Spleen (tissue), 11 donors: ENCODE results near the gene GALNT7. TPM values are rescaled to one million over a fixed set of nuclear protein-coding genes. Genes with fewer than 3 reads are reported as not detected.

ENCODE experiments used
- DNase-seq: peaks from one replicate; pipeline ENCODE4 v3.0.0-alpha.2; 2020
- H3K27ac ChIP-seq, 8 donors: fragments of 200-600 bp; sonication (generic) in 7 of 8; 1 replicate in 4 of 8; 2 replicates in 4 of 8; pipeline versions ENCODE4 v1.5.0 to v1.8.0; 2016 to 2021; ENCODE audit warnings: inconsistent platforms in 4 of 8, mild to moderate bottlenecking in 4 of 8, moderate library complexity in 1 of 8
- H3K27me3 ChIP-seq, 7 donors: fragments of 200-600 bp; sonication (generic) in 6 of 7; replicated peaks in 1 of 7; 1 replicate in 4 of 7; 2 replicates in 3 of 7; pipeline versions ENCODE4 v1.5.0 to v1.8.0; 2016 to 2021; ENCODE audit warnings: inconsistent platforms in 3 of 7, mild to moderate bottlenecking in 1 of 7
- H3K36me3 ChIP-seq, 6 donors: fragments of 200-600 bp; sonication (generic) in 5 of 6; 1 replicate in 4 of 6; 2 replicates in 2 of 6; pipeline versions ENCODE4 v1.5.0 to v1.8.0; 2016 to 2021; ENCODE audit warnings: inconsistent platforms in 2 of 6
- H3K4me1 ChIP-seq, 6 donors: fragments of 200-600 bp; sonication (generic) in 5 of 6; 1 replicate in 3 of 6; 2 replicates in 3 of 6; pipeline versions ENCODE4 v1.5.0 to v1.8.0; 2016 to 2021; ENCODE audit warnings: inconsistent platforms in 3 of 6
- H3K4me3 ChIP-seq, 8 donors: fragments of 200-600 bp; sonication (generic) in 7 of 8; 1 replicate in 4 of 8; 2 replicates in 4 of 8; pipeline versions ENCODE4 v1.5.0 to v1.8.0; 2016 to 2021; ENCODE audit warnings: inconsistent platforms in 4 of 8, mild to moderate bottlenecking in 4 of 8, moderate library complexity in 2 of 8
- H3K9me3 ChIP-seq, 8 donors: fragments of 200-600 bp; sonication (generic) in 7 of 8; 1 replicate in 4 of 8; 2 replicates in 4 of 8; pipeline versions ENCODE4 v1.5.0 to v1.8.0; 2016 to 2021; ENCODE audit warnings: inconsistent platforms in 4 of 8
- CTCF ChIP-seq, 11 experiments: fragments of 200-600 bp in 7 of 11; fragments of 450-650 bp in 4 of 11; sonication (generic) in 4 of 11; IDR thresholded peaks in 8 of 11; conservative IDR thresholded peaks in 3 of 11; 1 replicate in 7 of 11; 2 replicates in 4 of 11; pipeline versions ENCODE4 v1.4.0 to v1.8.0; 2016 to 2021; ENCODE audit warnings: antibody characterized with exemption in 11 of 11, inconsistent platforms in 4 of 11, mild to moderate bottlenecking in 1 of 11
- POLR2A ChIP-seq, 3 donors: fragments of 450-650 bp; IDR thresholded peaks; one replicate each; pipeline ENCODE4 v1.5.1; 2017; ENCODE audit warnings: antibody characterized with exemption in 3 of 3, mild to moderate bottlenecking in 1 of 3
- POLR2AphosphoS5 ChIP-seq, 3 donors: sonication (generic); formaldehyde crosslinking; IDR thresholded peaks; one replicate each; pipeline ENCODE4 v1.5.1; 2017; ENCODE audit warnings: antibody characterized with exemption in 3 of 3
- WGBS, 5 donors: extraction: QIAGEN DNeasy Blood & Tissue Kit in 3 of 5; methylation state at CpG; one replicate each; pipeline versions ENCODE4 v1.1.5 to v1.1.7; 2013 to 2018; 5-methylcytosine and 5-hydroxymethylcytosine counted together
- intact Hi-C: fragments of 100-400 bp; cut with DNase I; formaldehyde crosslinking; loops from one replicate; pipeline ENCODE4 v1.15.0; 2023; ENCODE audit warnings: low total_unique reads
- polyA plus RNA-seq, 3 donors: library from polyadenylated mRNA; stranded (reverse); fragments of 200-250 nt; gene quantifications; one replicate each; pipeline ENCODE4 v1.2.1, GENCODE V29; 2013
- total RNA-seq, 7 donors: library from RNA; depleted of rRNA in 3 of 7; stranded (reverse); fragments of >200 nt in 3 of 7; fragmentation: NEBNext Ultra II Directional in 4 of 7; extraction: Animal tissue kit (Norgen Biotek cat#: 25700) in 4 of 7; gene quantifications; one replicate each; pipeline versions ENCODE4 v1.1.0 to v1.2.1, GENCODE V29; 2016 to 2021
- donor health status: healthy with polysubstance abuse.
- donor health status: DM: no; HTN: no; CAD: no; lungs with moderate emphysema.
- donor health status: DM: no; HTN: no; CAD: no.
- donor health status: Bipolar disorder and iron deficiency.
- donor health status: healthy.
- donor health status: DM: no; HTN: no; CAD: no.
- donor health status: DM: yes; HTN: yes; CAD: no.

The GALNT7 gene
- total and polyA plus RNA-seq, 10 donors = 7.6 to 28.5 (median 20.9) TPM

GRCh38 chr4:173291899-173292298 lies 123.3 kb downstream of the GALNT7 start:
- Histone ChIP-seq H3K9me3 (peaks cover 0 to 10% (median 9%) of the 10 kb centered on the region in 8 donors), H3K27ac (no peak overlapping the region), H3K36me3 (peaks cover 0 to 23% (median 0%) of the 10 kb centered on the region in 6 donors), H3K4me3 (no peak overlapping the region), H3K27me3 (no peaks in the 10 kb centered on the region), H3K4me1 (peaks cover 0 to 11% (median 3%) of the 10 kb centered on the region in 6 donors)
- TF ChIP-seq POLR2A (IDR thresholded peaks at IDR 0.05) (no peak), POLR2AphosphoS5 (IDR thresholded peaks at IDR 0.05) (no peak), CTCF (IDR thresholded peaks at IDR 0.05 in 8 of 11, conservative IDR thresholded peaks at IDR 0.05 in 3 of 11) (no peak)
- intact Hi-C loops = no loop called here
- 96 to 98% (median 97%) methylated on average over 5 of the region's 5 CpGs for WGBS, 5 donors
- no peak for DNase-seq

DNA sequence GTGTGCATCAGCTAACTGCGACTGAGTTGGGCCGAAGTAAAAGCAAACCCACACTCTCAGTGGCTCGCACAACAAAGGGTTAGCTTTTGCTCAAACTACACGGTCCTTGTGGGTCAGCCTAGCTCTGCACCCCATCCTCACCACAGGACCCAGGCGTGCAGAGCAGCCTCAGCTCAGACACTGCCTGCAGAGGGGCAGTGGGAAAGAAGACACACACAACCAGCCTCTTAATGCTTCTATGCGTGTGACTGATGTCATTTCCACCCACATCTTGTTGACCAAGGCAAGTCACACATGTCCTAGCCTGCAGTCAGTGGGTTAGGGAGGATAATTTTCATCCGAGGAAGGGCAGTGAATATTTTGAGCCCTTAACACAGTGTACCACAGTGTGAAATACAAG lies 125.1 kb downstream of the GALNT7 start:
- Histone ChIP-seq H3K27me3 (no peaks in the 10 kb centered on the region), H3K4me1 (peaks cover 0 to 7% (median 2%) of the 10 kb centered on the region in 6 donors), H3K36me3 (peaks cover 0 to 39% (median 5%) of the 10 kb centered on the region in 6 donors), H3K27ac (no peak overlapping the region), H3K9me3 (no peaks in the 10 kb centered on the region), H3K4me3 (no peak overlapping the region)
- TF ChIP-seq POLR2AphosphoS5 (IDR thresholded peaks at IDR 0.05) = no peak
- no peak for TF ChIP-seq CTCF (IDR thresholded peaks at IDR 0.05 in 8 of 11, conservative IDR thresholded peaks at IDR 0.05 in 3 of 11)
- TF ChIP-seq POLR2A (IDR thresholded peaks at IDR 0.05) = no peak
- intact Hi-C loops = no loop called here
- no peak for DNase-seq
- WGBS, 5 donors = 86 to 95% (median 90%) methylated on average over 7 of the region's 7 CpGs

GRCh38 chr4:173294444-173294843 lies 125.8 kb downstream of the GALNT7 start:
- intact Hi-C loops = no loop called here
- 88 to 97% (median 94%) methylated on average over 1 of the region's 1 CpG for WGBS, 5 donors

More at GRCh38 chr4:173294444-173294843, 125.8 kb downstream of the GALNT7 start:
- H3K36me3 ChIP-seq = peaks cover 0 to 40% (median 5%) of the 10 kb centered on the region in 6 donors
- DNase-seq = no peak
- no peak for TF ChIP-seq POLR2AphosphoS5 (IDR thresholded peaks at IDR 0.05)
- no peak for TF ChIP-seq POLR2A (IDR thresholded peaks at IDR 0.05)
- TF ChIP-seq CTCF (IDR thresholded peaks at IDR 0.05 in 8 of 11, conservative IDR thresholded peaks at IDR 0.05 in 3 of 11) = no peak
- no peak overlapping the region for H3K4me3 ChIP-seq
- H3K9me3 ChIP-seq = no peaks in the 10 kb centered on the region
- no peaks in the 10 kb centered on the region for H3K27me3 ChIP-seq
- no peaks in the 10 kb centered on the region for H3K4me1 ChIP-seq
- H3K27ac ChIP-seq = no peak overlapping the region
